NB4 (cell line): ENCODE results near the gene ZNF3.
A peak's percentile ranks its signal among the peaks of the same experiment; 100 is the strongest.

Experiments used
- DNase-seq: peaks from one replicate; pipeline ENCODE4 v3.0.0; 2010; ENCODE audit warnings: low read depth
- H3K4me3 ChIP-seq: one replicate; pipeline ENCODE4 v1.5.1; 2011; ENCODE audit warnings: mild to moderate bottlenecking, low read depth, low read length, moderate library complexity
- CTCF ChIP-seq: IDR thresholded peaks from one replicate; pipeline ENCODE4 v1.5.1; 2012; ENCODE audit warnings: low read depth, low read length
- MAX ChIP-seq: IDR thresholded peaks from 2 replicates; pipeline ENCODE4 v1.6.1; 2011; ENCODE audit warnings: low read depth, low read length
- MYC ChIP-seq: IDR thresholded peaks from 2 replicates; pipeline ENCODE4 v1.6.1; 2011; ENCODE audit warnings: low read depth, low read length
- POLR2A ChIP-seq: IDR thresholded peaks from 2 replicates; pipeline ENCODE4 v1.6.1; 2011; ENCODE audit warnings: mild to moderate bottlenecking; ENCODE audit not compliant: insufficient read length; ENCODE audit errors: extremely low read depth

ZNF3 gene

DNA sequence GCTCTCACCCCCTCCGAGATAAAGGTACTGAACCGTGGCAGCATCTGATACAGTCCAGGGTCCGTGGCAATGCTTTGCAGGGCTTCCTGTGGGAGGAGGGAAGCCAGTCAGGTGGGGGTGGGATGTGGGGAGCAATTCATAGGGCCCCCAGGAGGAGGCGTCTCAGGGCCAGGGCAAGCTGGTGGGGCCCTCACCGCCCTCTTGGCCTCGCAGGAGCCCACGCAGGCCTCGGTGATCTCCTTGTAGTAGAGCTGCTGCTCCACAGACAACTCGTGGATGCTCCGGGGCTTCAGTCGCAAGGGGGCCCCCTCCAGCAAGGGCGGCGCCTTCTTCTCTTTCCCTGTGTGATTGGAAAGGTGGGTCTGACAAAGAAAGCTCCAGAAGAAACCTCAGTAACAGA, 30.4 kb upstream of the ZNF3 start:
- TF ChIP-seq MYC = no peak
- no peak overlapping the region for H3K4me3 ChIP-seq
- no peak for DNase-seq

- DNase-seq = no peak
- TF ChIP-seq MAX (no peak), POLR2A (no peak), CTCF (no peak), MYC (no peak)
- no peak overlapping the region for H3K4me3 ChIP-seq
Observed at GRCh38 chr7:100111156-100111555, 29.6 kb upstream of the ZNF3 start.

- DNase-seq = peak; percentile 31
- TF ChIP-seq CTCF (peak; percentile 24), POLR2A (no peak)
- H3K4me3 ChIP-seq = no peak overlapping the region
Observed at GRCh38 chr7:100109521-100110163, 28.1 kb upstream of the ZNF3 start.

- no peak for DNase-seq
Observed at GRCh38 chr7:100107890-100108289, 26.4 kb upstream of the ZNF3 start.

DNA sequence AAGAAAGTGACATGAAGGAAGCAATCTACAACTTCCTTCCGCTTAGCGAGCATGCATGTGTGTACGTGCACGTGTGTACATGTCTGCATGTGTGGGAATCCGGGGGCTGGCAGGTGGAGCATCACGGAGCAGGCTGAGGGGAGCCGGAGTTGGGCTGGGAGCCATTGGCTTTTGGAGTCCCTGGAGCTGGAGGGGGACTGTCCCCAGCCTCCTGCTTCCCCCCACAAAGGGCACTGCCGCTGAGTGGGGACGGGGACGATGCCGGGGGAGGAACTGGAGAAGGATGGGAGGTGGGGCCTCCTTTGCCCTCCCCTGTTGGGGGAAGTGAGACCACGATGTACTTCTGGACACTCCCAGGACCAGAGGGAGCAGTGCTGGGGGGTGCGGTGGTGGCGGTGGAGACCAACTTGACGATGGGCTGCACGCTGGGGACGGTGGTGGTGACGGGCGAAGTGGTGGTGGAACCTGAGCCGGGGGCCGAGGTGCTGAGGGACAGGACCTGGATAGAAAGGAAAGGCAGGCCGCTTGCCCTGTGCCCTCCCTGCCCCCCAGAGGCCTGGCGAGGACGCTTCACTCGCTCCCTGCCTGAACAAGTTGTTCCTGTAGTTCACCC, 25.7 kb upstream of the ZNF3 start:
- no peak overlapping the region for H3K4me3 ChIP-seq
- no peak for DNase-seq
- TF ChIP-seq POLR2A (no peak), MYC (no peak), MAX (no peak), CTCF (no peak)

More at GRCh38 chr7:100107890-100108289, 26.4 kb upstream of the ZNF3 start:
- TF ChIP-seq MAX (no peak), MYC (no peak), CTCF (no peak), POLR2A (no peak)
- H3K4me3 ChIP-seq = no peak overlapping the region

GRCh38 chr7:100106633-100107032, 25.1 kb upstream of the ZNF3 start:
- H3K4me3 ChIP-seq = no peak overlapping the region
- no peak for TF ChIP-seq MYC
- TF ChIP-seq POLR2A = no peak
- TF ChIP-seq CTCF = no peak
- TF ChIP-seq MAX = no peak
- DNase-seq = no peak
